ENCODE measurements around the gene CD1E. TPM values are rescaled to one million over a fixed set of nuclear protein-coding genes. Genes with fewer than 3 reads are reported as not detected.
"Not testable (repeated sequence)": the region's sequence is repeated elsewhere in the genome, so short reads cannot be mapped to it uniquely, and the experiment has no call there.

CD1E gene
- total and polyA plus RNA-seq, 5 donors from 2014 or later, result not detected

- ATAC-seq (ENCODE audit: low read depth in 2 of 2), result no peak
- H3K27me3 Mint-ChIP-seq, result peaks cover 5% of the 10 kb centered on the region
- no peaks in the 10 kb centered on the region for H3K4me1 Mint-ChIP-seq
Observed at GRCh38 chr1:158366783-158367182, 13.1 kb downstream of the CD1E start.

GRCh38 chr1:158371188-158371953, 17.7 kb downstream of the CD1E start:
- Histone ChIP-seq H3K27ac (ENCODE audit: insufficient read depth, low read length, poor library complexity, severe bottlenecking) (no peak overlapping the region), H3K4me1 (ENCODE audit: control insufficient read depth, insufficient read depth, low read length, poor library complexity, severe bottlenecking) (no peaks in the 10 kb centered on the region), H3K36me3 (ENCODE audit: control insufficient read depth, insufficient read depth, low read length) (no peaks in the 10 kb centered on the region), H3K4me3 (ENCODE audit: low read depth, low read length) (no peak overlapping the region), H3K9me3 (ENCODE audit: control insufficient read depth in 2 of 2, low read length in 2 of 2) (peaks cover 7 to 12% of the 10 kb centered on the region in 2 experiments), H3K27me3 (ENCODE audit: control insufficient read depth, insufficient read depth, low read length) (no peaks in the 10 kb centered on the region)
- ATAC-seq (ENCODE audit: low read depth in 2 of 2) (peak in 1 of 2 donors; percentile 34), DNase-seq (peak in 1 of 3 donors; percentile 2)
- Mint-ChIP-seq H3K36me3 (no peaks in the 10 kb centered on the region), H3K9me3 (peaks cover 0 to 12% (median 5%) of the 10 kb centered on the region in 7 donors), H3K4me3 (no peak overlapping the region), H3K27ac (no peak overlapping the region), H3K27me3 (no peaks in the 10 kb centered on the region), H3K4me1 (no peaks in the 10 kb centered on the region)

More at GRCh38 chr1:158366783-158367182, 13.1 kb downstream of the CD1E start:
- Histone ChIP-seq H3K27me3 (ENCODE audit: control insufficient read depth, insufficient read depth, low read length) (no peaks in the 10 kb centered on the region), H3K4me3 (ENCODE audit: low read depth, low read length) (no peak overlapping the region), H3K36me3 (ENCODE audit: control insufficient read depth, insufficient read depth, low read length) (no peaks in the 10 kb centered on the region), H3K27ac (ENCODE audit: insufficient read depth, low read length, poor library complexity, severe bottlenecking) (no peak overlapping the region), H3K9me3 (ENCODE audit: control insufficient read depth in 2 of 2, low read length in 2 of 2) (peaks cover 2 to 6% of the 10 kb centered on the region in 2 experiments), H3K4me1 (ENCODE audit: control insufficient read depth, insufficient read depth, low read length, poor library complexity, severe bottlenecking) (no peaks in the 10 kb centered on the region)
- H3K27ac Mint-ChIP-seq, result no peak overlapping the region
- peaks cover 0 to 7% (median 3%) of the 10 kb centered on the region in 7 donors for H3K9me3 Mint-ChIP-seq
- no peak for DNase-seq
- no peaks in the 10 kb centered on the region for H3K36me3 Mint-ChIP-seq
- no peak overlapping the region for H3K4me3 Mint-ChIP-seq

- DNase-seq; H3K4me1 Mint-ChIP-seq; H3K4me1 ChIP-seq (ENCODE audit: control insufficient read depth, insufficient read depth, low read length, poor library complexity, severe bottlenecking); H3K27ac ChIP-seq (ENCODE audit: insufficient read depth, low read length, poor library complexity, severe bottlenecking); H3K36me3 ChIP-seq (ENCODE audit: control insufficient read depth, insufficient read depth, low read length); H3K4me3 Mint-ChIP-seq; H3K27me3 Mint-ChIP-seq; ATAC-seq (ENCODE audit: low read depth in 2 of 2); H3K4me3 ChIP-seq (ENCODE audit: low read depth, low read length); H3K27me3 ChIP-seq (ENCODE audit: control insufficient read depth, insufficient read depth, low read length); H3K27ac Mint-ChIP-seq; H3K36me3 Mint-ChIP-seq: not testable (repeated sequence)
- peaks cover 7 to 12% of the 10 kb centered on the region in 2 experiments for H3K9me3 ChIP-seq (ENCODE audit: control insufficient read depth in 2 of 2, low read length in 2 of 2)
- peaks cover 0 to 12% (median 4%) of the 10 kb centered on the region in 7 donors for H3K9me3 Mint-ChIP-seq
Observed at GRCh38 chr1:158374101-158374500, 20.4 kb downstream of the CD1E start.

GRCh38 chr1:158374860-158375259, 21.2 kb downstream of the CD1E start:
- H3K4me1 ChIP-seq (ENCODE audit: control insufficient read depth, insufficient read depth, low read length, poor library complexity, severe bottlenecking), result no peaks in the 10 kb centered on the region
- H3K27me3 ChIP-seq (ENCODE audit: control insufficient read depth, insufficient read depth, low read length), result no peaks in the 10 kb centered on the region
- peaks cover 7 to 12% of the 10 kb centered on the region in 2 experiments for H3K9me3 ChIP-seq (ENCODE audit: control insufficient read depth in 2 of 2, low read length in 2 of 2)
- Mint-ChIP-seq H3K27me3 (peaks cover 6% of the 10 kb centered on the region), H3K36me3 (no peaks in the 10 kb centered on the region), H3K27ac (no peak overlapping the region), H3K4me1 (no peaks in the 10 kb centered on the region), H3K4me3 (no peak overlapping the region), H3K9me3 (peaks cover 0 to 11% (median 4%) of the 10 kb centered on the region in 7 donors)
- DNase-seq (no peak), ATAC-seq (ENCODE audit: low read depth in 2 of 2) (no peak)
- H3K4me3 ChIP-seq (ENCODE audit: low read depth, low read length), result no peak overlapping the region
- H3K27ac ChIP-seq (ENCODE audit: insufficient read depth, low read length, poor library complexity, severe bottlenecking), result no peak overlapping the region
- H3K36me3 ChIP-seq (ENCODE audit: control insufficient read depth, insufficient read depth, low read length), result no peaks in the 10 kb centered on the region

- H3K4me3 ChIP-seq (ENCODE audit: low read depth, low read length), result no peak overlapping the region
- Mint-ChIP-seq H3K36me3 (no peaks in the 10 kb centered on the region), H3K9me3 (peaks cover 0 to 5% (median 2%) of the 10 kb centered on the region in 7 donors), H3K27me3 (no peaks in the 10 kb centered on the region), H3K4me3 (no peak overlapping the region), H3K27ac (no peak overlapping the region), H3K4me1 (no peaks in the 10 kb centered on the region)
- H3K27me3 ChIP-seq (ENCODE audit: control insufficient read depth, insufficient read depth, low read length), result peaks cover 2% of the 10 kb centered on the region
- DNase-seq (no peak), ATAC-seq (ENCODE audit: low read depth in 2 of 2) (no peak)
- H3K27ac ChIP-seq (ENCODE audit: insufficient read depth, low read length, poor library complexity, severe bottlenecking), result no peak overlapping the region
- no peaks in the 10 kb centered on the region for H3K4me1 ChIP-seq (ENCODE audit: control insufficient read depth, insufficient read depth, low read length, poor library complexity, severe bottlenecking)
- H3K36me3 ChIP-seq (ENCODE audit: control insufficient read depth, insufficient read depth, low read length), result no peaks in the 10 kb centered on the region
- no peaks in the 10 kb centered on the region for H3K9me3 ChIP-seq (ENCODE audit: control insufficient read depth in 2 of 2, low read length in 2 of 2)
Observed at GRCh38 chr1:158390331-158390730, 36.6 kb downstream of the CD1E start.

GRCh38 chr1:158391099-158391498, 37.4 kb downstream of the CD1E start:
- Histone ChIP-seq H3K4me1 (ENCODE audit: control insufficient read depth, insufficient read depth, low read length, poor library complexity, severe bottlenecking) (no peaks in the 10 kb centered on the region), H3K9me3 (ENCODE audit: control insufficient read depth in 2 of 2, low read length in 2 of 2) (no peaks in the 10 kb centered on the region), H3K4me3 (ENCODE audit: low read depth, low read length) (no peak overlapping the region), H3K27ac (ENCODE audit: insufficient read depth, low read length, poor library complexity, severe bottlenecking) (no peak overlapping the region), H3K27me3 (ENCODE audit: control insufficient read depth, insufficient read depth, low read length) (peaks cover 2% of the 10 kb centered on the region), H3K36me3 (ENCODE audit: control insufficient read depth, insufficient read depth, low read length) (no peaks in the 10 kb centered on the region)
- Mint-ChIP-seq H3K4me1 (no peaks in the 10 kb centered on the region), H3K27me3 (no peaks in the 10 kb centered on the region), H3K9me3 (peaks cover 0 to 5% (median 2%) of the 10 kb centered on the region in 7 donors), H3K4me3 (no peak overlapping the region), H3K36me3 (no peaks in the 10 kb centered on the region), H3K27ac (no peak overlapping the region)
- DNase-seq (no peak), ATAC-seq (ENCODE audit: low read depth in 2 of 2) (no peak)

GRCh38 chr1:158393476-158393875, 39.8 kb downstream of the CD1E start:
- Histone ChIP-seq H3K27ac (ENCODE audit: insufficient read depth, low read length, poor library complexity, severe bottlenecking) (no peak overlapping the region), H3K27me3 (ENCODE audit: control insufficient read depth, insufficient read depth, low read length) (peaks cover 2% of the 10 kb centered on the region), H3K9me3 (ENCODE audit: control insufficient read depth in 2 of 2, low read length in 2 of 2) (no peaks in the 10 kb centered on the region), H3K4me1 (ENCODE audit: control insufficient read depth, insufficient read depth, low read length, poor library complexity, severe bottlenecking) (no peaks in the 10 kb centered on the region), H3K4me3 (ENCODE audit: low read depth, low read length) (no peak overlapping the region), H3K36me3 (ENCODE audit: control insufficient read depth, insufficient read depth, low read length) (no peaks in the 10 kb centered on the region)
- no peak overlapping the region for H3K4me3 Mint-ChIP-seq
- DNase-seq (no peak), ATAC-seq (ENCODE audit: low read depth in 2 of 2) (no peak)
- no peaks in the 10 kb centered on the region for H3K36me3 Mint-ChIP-seq
- no peak overlapping the region for H3K27ac Mint-ChIP-seq
- H3K4me1 Mint-ChIP-seq, result no peaks in the 10 kb centered on the region
- no peaks in the 10 kb centered on the region for H3K27me3 Mint-ChIP-seq
- no peaks in the 10 kb centered on the region for H3K9me3 Mint-ChIP-seq

- Mint-ChIP-seq H3K4me1 (no peaks in the 10 kb centered on the region), H3K27ac (no peak overlapping the region), H3K4me3 (no peak overlapping the region), H3K9me3 (peaks cover 0 to under 1% (median 0%) of the 10 kb centered on the region in 7 donors), H3K27me3 (peaks cover 15% of the 10 kb centered on the region), H3K36me3 (no peaks in the 10 kb centered on the region)
- Histone ChIP-seq H3K9me3 (ENCODE audit: control insufficient read depth in 2 of 2, low read length in 2 of 2) (no peaks in the 10 kb centered on the region), H3K27ac (ENCODE audit: insufficient read depth, low read length, poor library complexity, severe bottlenecking) (no peak overlapping the region), H3K36me3 (ENCODE audit: control insufficient read depth, insufficient read depth, low read length) (no peaks in the 10 kb centered on the region), H3K4me1 (ENCODE audit: control insufficient read depth, insufficient read depth, low read length, poor library complexity, severe bottlenecking) (no peaks in the 10 kb centered on the region), H3K4me3 (ENCODE audit: low read depth, low read length) (no peak overlapping the region), H3K27me3 (ENCODE audit: control insufficient read depth, insufficient read depth, low read length) (peaks cover 5% of the 10 kb centered on the region)
- ATAC-seq (ENCODE audit: low read depth in 2 of 2) (no peak), DNase-seq (no peak)
Observed at GRCh38 chr1:158396646-158397045, 43.0 kb downstream of the CD1E start.
